CD4-positive, alpha-beta T cell (primary cell): ENCODE measurements around the gene HTRA2. TPM values are rescaled to one million over a fixed set of nuclear protein-coding genes. Genes with fewer than 3 reads are reported as not detected.
A peak's percentile ranks its signal among the peaks of the same experiment; 100 is the strongest.

Experiments
- ATAC-seq: fragments of 200-7000 bp; cut with Tn5 transposase; one replicate; pipeline ENCODE4 v1.10.0; 2022; ENCODE audit warnings: mild to moderate bottlenecking; ENCODE audit not compliant: poor library complexity
- CTCF ChIA-PET: fragments of 350-600 bp; sonication (Branson Sonifier 250); formaldehyde crosslinking; loops from one replicate; lab custom pipeline; 2021; ENCODE audit warnings: antibody characterized with exemption, inconsistent platforms; lab: Charles Lee
- POLR2A ChIA-PET: fragments of 350-600 bp; sonication (Branson Sonifier 250); formaldehyde crosslinking; loops from one replicate; lab custom pipeline; 2021; ENCODE audit warnings: antibody characterized with exemption, inconsistent platforms; lab: Charles Lee
- DNase-seq, 14 experiments: peaks; one replicate each; pipeline ENCODE4 v3.0.0-alpha.2; 2013 to 2020; ENCODE audit warnings: mixed read lengths in 2 of 14
- H3K27ac ChIP-seq, 2 donors: one replicate each; pipeline versions ENCODE4 v1.5.1 to v1.7.0; 2013; ENCODE audit warnings: low read length in 2 of 2, low read depth in 1 of 2, mild to moderate bottlenecking in 1 of 2
- H3K27me3 ChIP-seq, 2 experiments: 1 replicate in 1 of 2; 2 replicates in 1 of 2; pipeline versions ENCODE4 v1.6.1 to v1.7.0; 2013; ENCODE audit warnings: low read length in 2 of 2, control low read depth in 1 of 2, mild to moderate bottlenecking in 1 of 2, moderate library complexity in 1 of 2; ENCODE audit not compliant: insufficient read depth in 2 of 2, control insufficient read depth in 1 of 2
- H3K36me3 ChIP-seq: one replicate; pipeline ENCODE4 v1.6.1; 2013; ENCODE audit warnings: low read length, control low read depth; ENCODE audit not compliant: insufficient read depth
- H3K4me1 ChIP-seq: one replicate; pipeline ENCODE4 v1.6.1; 2013; ENCODE audit warnings: low read length, control low read depth; ENCODE audit not compliant: insufficient read depth
- H3K4me3 ChIP-seq: one replicate; pipeline ENCODE4 v1.5.1; 2013; ENCODE audit warnings: mild to moderate bottlenecking, low read length, moderate library complexity
- H3K9me3 ChIP-seq, 2 experiments: 1 replicate in 1 of 2; 2 replicates in 1 of 2; pipeline versions ENCODE4 v1.6.1 to v1.7.0; 2013; ENCODE audit warnings: low read length in 2 of 2, mild to moderate bottlenecking in 2 of 2, control low read depth in 1 of 2, moderate library complexity in 1 of 2; ENCODE audit not compliant: control insufficient read depth in 1 of 2, insufficient read depth in 1 of 2
- H3K27ac Mint-ChIP-seq: one replicate; pipeline ENCODE4 v1.8.0; 2020; ENCODE audit warnings: mixed read lengths
- H3K27me3 Mint-ChIP-seq: one replicate; pipeline ENCODE4 v1.8.0; 2021; ENCODE audit warnings: mixed read lengths
- H3K36me3 Mint-ChIP-seq: one replicate; pipeline ENCODE4 v1.8.0; 2021; ENCODE audit warnings: low read depth, mixed read lengths
- H3K4me1 Mint-ChIP-seq: one replicate; pipeline ENCODE4 v1.8.0; 2021; ENCODE audit warnings: low read depth, mixed read lengths
- H3K4me3 Mint-ChIP-seq: one replicate; pipeline ENCODE4 v1.8.0; 2020; ENCODE audit warnings: mild to moderate bottlenecking, mixed read lengths
- H3K9me3 Mint-ChIP-seq: one replicate; pipeline ENCODE4 v1.8.0; 2020; ENCODE audit warnings: mixed read lengths
- intact Hi-C, 2 experiments: fragments of 100-400 bp; cut with DNase I in 1 of 2; cut with micrococcal nuclease in 1 of 2; formaldehyde crosslinking; loops; one replicate each; pipeline versions ENCODE4 v1.15.1 to v1.9.0; 2023 to 2025; cut with DNase I, micrococcal nuclease
- total RNA-seq, 174 experiments: library from RNA in 2 of 174; stranded (reverse) in 2 of 174; gene quantifications; one replicate each; pipeline ENCODE4 v1.2.3 and lab custom pipeline; 2021 to 2026
- TF ChIP-seq, protein P1 (sequence below): fragments of 200-600 bp; IDR thresholded peaks from one replicate; pipeline ENCODE4 v1.8.0; 2022; ENCODE audit warnings: antibody characterized with exemption, mild to moderate bottlenecking

Gene HTRA2
- total RNA-seq, 2 experiments from 2014 or later, result 15.3 to 16.0 TPM

DNA sequence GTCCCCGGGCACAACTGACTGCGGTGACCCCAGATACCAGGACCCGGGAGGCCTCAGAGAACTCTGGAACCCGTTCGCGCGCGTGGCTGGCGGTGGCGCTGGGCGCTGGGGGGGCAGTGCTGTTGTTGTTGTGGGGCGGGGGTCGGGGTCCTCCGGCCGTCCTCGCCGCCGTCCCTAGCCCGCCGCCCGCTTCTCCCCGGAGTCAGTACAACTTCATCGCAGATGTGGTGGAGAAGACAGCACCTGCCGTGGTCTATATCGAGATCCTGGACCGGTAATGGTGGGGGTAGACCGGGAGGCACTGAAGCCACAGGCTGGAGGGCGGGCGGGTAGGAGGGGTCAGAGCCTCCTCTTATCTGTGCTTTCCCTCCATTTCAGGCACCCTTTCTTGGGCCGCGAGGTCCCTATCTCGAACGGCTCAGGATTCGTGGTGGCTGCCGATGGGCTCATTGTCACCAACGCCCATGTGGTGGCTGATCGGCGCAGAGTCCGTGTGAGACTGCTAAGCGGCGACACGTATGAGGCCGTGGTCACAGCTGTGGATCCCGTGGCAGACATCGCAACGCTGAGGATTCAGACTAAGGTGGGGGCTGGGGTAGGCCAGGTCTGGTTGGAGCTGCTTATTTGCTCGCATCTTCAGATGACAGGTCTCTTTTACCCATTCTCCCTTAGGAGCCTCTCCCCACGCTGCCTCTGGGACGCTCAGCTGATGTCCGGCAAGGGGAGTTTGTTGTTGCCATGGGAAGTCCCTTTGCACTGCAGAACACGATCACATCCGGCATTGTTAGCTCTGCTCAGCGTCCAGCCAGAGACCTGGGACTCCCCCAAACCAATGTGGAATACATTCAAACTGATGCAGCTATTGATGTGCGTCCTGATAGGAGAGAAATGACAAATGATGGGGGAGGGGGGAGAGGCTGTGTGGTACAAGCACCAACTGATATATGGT, 780 bp downstream of the HTRA2 start:
- H3K36me3 Mint-ChIP-seq, result peaks cover 52% of the 10 kb centered on the region
- DNase-seq (peak in 8 of 14 experiments; percentile 21 to 83 (median 40)), ATAC-seq (peak; percentile 21)
- H3K27me3 Mint-ChIP-seq, result no peaks in the 10 kb centered on the region
- H3K9me3 Mint-ChIP-seq, result no peaks in the 10 kb centered on the region
- ChIA-PET POLR2A (interaction anchor here (0.7 to 3.8 kb wide), 22 partner anchors 10 to 707 kb away, joined by 3 to 37 read pairs (median 9); partner anchors contain the start of genes C2orf81, CCDC142, INO80B and LBX2), CTCF (interaction anchor here (1.4 to 4.6 kb wide), 5 partner anchors 14 to 57 kb away, joined by 3 to 34 read pairs (median 6); partner anchors contain the start of genes CCDC142, PCGF1, TLX2 and TTC31)
- peaks cover 42% of the 10 kb centered on the region for H3K4me1 Mint-ChIP-seq
- H3K4me3 ChIP-seq, result peak overlapping the region; percentile 84
- H3K9me3 ChIP-seq, result peaks cover 0 to 6% of the 10 kb centered on the region in 2 experiments
- TF ChIP-seq, protein P1, sequence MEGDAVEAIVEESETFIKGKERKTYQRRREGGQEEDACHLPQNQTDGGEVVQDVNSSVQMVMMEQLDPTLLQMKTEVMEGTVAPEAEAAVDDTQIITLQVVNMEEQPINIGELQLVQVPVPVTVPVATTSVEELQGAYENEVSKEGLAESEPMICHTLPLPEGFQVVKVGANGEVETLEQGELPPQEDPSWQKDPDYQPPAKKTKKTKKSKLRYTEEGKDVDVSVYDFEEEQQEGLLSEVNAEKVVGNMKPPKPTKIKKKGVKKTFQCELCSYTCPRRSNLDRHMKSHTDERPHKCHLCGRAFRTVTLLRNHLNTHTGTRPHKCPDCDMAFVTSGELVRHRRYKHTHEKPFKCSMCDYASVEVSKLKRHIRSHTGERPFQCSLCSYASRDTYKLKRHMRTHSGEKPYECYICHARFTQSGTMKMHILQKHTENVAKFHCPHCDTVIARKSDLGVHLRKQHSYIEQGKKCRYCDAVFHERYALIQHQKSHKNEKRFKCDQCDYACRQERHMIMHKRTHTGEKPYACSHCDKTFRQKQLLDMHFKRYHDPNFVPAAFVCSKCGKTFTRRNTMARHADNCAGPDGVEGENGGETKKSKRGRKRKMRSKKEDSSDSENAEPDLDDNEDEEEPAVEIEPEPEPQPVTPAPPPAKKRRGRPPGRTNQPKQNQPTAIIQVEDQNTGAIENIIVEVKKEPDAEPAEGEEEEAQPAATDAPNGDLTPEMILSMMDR, result no peak
- peaks cover 35% of the 10 kb centered on the region for H3K4me1 ChIP-seq
- peak overlapping the region; percentile 84 for H3K27ac Mint-ChIP-seq
- intact Hi-C loops, result loop anchor here (1.0 to 10.0 kb wide), 5 partner anchors 24 to 706 kb away; partner anchors contain the start of genes DOK1 (in 1 of the 2) and STAMBP (in 1 of the 2)
- peak overlapping the region; percentile 79 to 86 for H3K27ac ChIP-seq
- peak overlapping the region; percentile 91 for H3K4me3 Mint-ChIP-seq
- no peaks in the 10 kb centered on the region for H3K27me3 ChIP-seq
- peaks cover 41% of the 10 kb centered on the region for H3K36me3 ChIP-seq

GRCh38 chr2:74531666-74532065, 1.9 kb downstream of the HTRA2 start:
- Histone ChIP-seq H3K27me3 (no peaks in the 10 kb centered on the region), H3K4me1 (peaks cover 32% of the 10 kb centered on the region), H3K4me3 (no peak overlapping the region), H3K36me3 (peaks cover 31% of the 10 kb centered on the region), H3K27ac (no peak overlapping the region), H3K9me3 (peaks cover 0 to 3% of the 10 kb centered on the region in 2 experiments)
- peaks cover 40% of the 10 kb centered on the region for H3K36me3 Mint-ChIP-seq
- no peaks in the 10 kb centered on the region for H3K27me3 Mint-ChIP-seq
- peaks cover 36% of the 10 kb centered on the region for H3K4me1 Mint-ChIP-seq
- peak overlapping the region; percentile 20 for H3K27ac Mint-ChIP-seq
- no peaks in the 10 kb centered on the region for H3K9me3 Mint-ChIP-seq
- DNase-seq (no peak), ATAC-seq (no peak)
- H3K4me3 Mint-ChIP-seq, result peak overlapping the region; percentile 74
- TF ChIP-seq, protein P1, result no peak
- ChIA-PET CTCF (interaction anchor here (0.7 to 4.6 kb wide), 12 partner anchors 15 to 282 kb away, joined by 3 to 34 read pairs (median 4); partner anchors contain the start of genes CCDC142, INO80B, LBX2 and TTC31), POLR2A (interaction anchor here (0.6 to 3.8 kb wide), 11 partner anchors 14 to 353 kb away, joined by 3 to 27 read pairs (median 3); partner anchors contain the start of genes C2orf81, CCDC142, MOB1A and PCGF1)
- intact Hi-C loops, result loop anchor here (1.0 to 10.0 kb wide), 6 partner anchors 48 to 707 kb away; partner anchors contain the start of genes TTC31 (in 2 of the 2) and STAMBP (in 1 of the 2)

DNA sequence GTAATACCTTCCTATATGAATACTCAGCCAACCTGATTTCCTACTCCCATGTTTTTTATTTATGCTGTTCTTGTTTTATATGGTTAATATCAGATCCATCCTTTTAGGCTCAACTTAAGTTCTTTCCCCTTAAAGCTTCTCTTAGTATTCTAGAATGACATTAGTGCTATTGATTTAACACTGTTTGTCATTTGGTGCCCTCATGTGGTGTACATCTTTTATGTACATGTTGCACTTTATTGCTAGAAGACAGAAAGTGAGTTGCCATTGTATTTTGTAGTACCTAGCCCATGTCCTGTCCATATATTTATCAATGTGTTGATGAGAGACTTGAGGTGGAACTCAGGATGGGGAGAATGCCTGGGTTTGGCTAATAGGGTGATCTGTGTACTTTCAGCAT, 2.5 kb downstream of the HTRA2 start:
- no peaks in the 10 kb centered on the region for H3K27me3 ChIP-seq
- no peaks in the 10 kb centered on the region for H3K27me3 Mint-ChIP-seq
- H3K4me3 Mint-ChIP-seq, result peak overlapping the region; percentile 74
- DNase-seq (peak in 3 of 14 experiments; percentile 67 to 73 (median 70)), ATAC-seq (no peak)
- peak overlapping the region; percentile 20 for H3K27ac Mint-ChIP-seq
- H3K9me3 ChIP-seq, result no peaks in the 10 kb centered on the region
- H3K4me1 ChIP-seq, result peaks cover 30% of the 10 kb centered on the region
- intact Hi-C loops, result loop anchor here (1.0 to 10.0 kb wide), 5 partner anchors 49 to 707 kb away; partner anchors contain the start of genes TTC31 (in 2 of the 2) and STAMBP (in 1 of the 2)
- POLR2A ChIA-PET, result interaction anchor here (0.6 to 3.8 kb wide), 10 partner anchors 15 to 354 kb away, joined by 3 to 27 read pairs (median 3); partner anchors contain the start of genes C2orf81, CCDC142, MOB1A and PCGF1
- CTCF ChIA-PET, result interaction anchor here (0.7 to 4.6 kb wide), 11 partner anchors 22 to 282 kb away, joined by 3 to 34 read pairs (median 4); partner anchors contain the start of genes CCDC142, INO80B, LBX2 and TTC31
- H3K4me1 Mint-ChIP-seq, result peaks cover 36% of the 10 kb centered on the region
- TF ChIP-seq, protein P1, result peak; percentile 56
- peaks cover 35% of the 10 kb centered on the region for H3K36me3 Mint-ChIP-seq
- H3K36me3 ChIP-seq, result peaks cover 25% of the 10 kb centered on the region
- H3K4me3 ChIP-seq, result no peak overlapping the region
- no peaks in the 10 kb centered on the region for H3K9me3 Mint-ChIP-seq
- H3K27ac ChIP-seq, result no peak overlapping the region
